Mucosa of rectum (tissue), 2 donors: ENCODE data around the gene RPS6KA2.

ENCODE experiments used
- H3K27ac ChIP-seq, 2 donors: one replicate each; pipeline ENCODE4 v1.7.0; 2013; ENCODE audit warnings: inconsistent platforms in 2 of 2, low read depth in 2 of 2, low read length in 2 of 2
- H3K27me3 ChIP-seq, 2 donors: one replicate each; pipeline ENCODE4 v1.7.0; 2013; ENCODE audit warnings: low read length in 2 of 2; ENCODE audit not compliant: control insufficient read depth in 2 of 2, insufficient read depth in 2 of 2
- H3K36me3 ChIP-seq, 2 donors: one replicate each; pipeline ENCODE4 v1.7.0; 2013; ENCODE audit warnings: low read length in 2 of 2; ENCODE audit not compliant: control insufficient read depth in 2 of 2, insufficient read depth in 2 of 2
- H3K4me1 ChIP-seq, 2 donors: one replicate each; pipeline ENCODE4 v1.7.0; 2013; ENCODE audit warnings: low read length in 2 of 2, mild to moderate bottlenecking in 1 of 2; ENCODE audit not compliant: control insufficient read depth in 2 of 2, insufficient read depth in 2 of 2
- H3K4me3 ChIP-seq, 2 donors: one replicate each; pipeline ENCODE4 v1.7.0; 2013; ENCODE audit warnings: low read length in 2 of 2
- H3K9ac ChIP-seq, 2 donors: one replicate each; pipeline ENCODE4 v1.7.0; 2013; ENCODE audit warnings: low read length in 2 of 2, low read depth in 1 of 2, mild to moderate bottlenecking in 1 of 2
- H3K9me3 ChIP-seq, 2 donors: one replicate each; pipeline ENCODE4 v1.7.0; 2013; ENCODE audit warnings: low read length in 2 of 2; ENCODE audit not compliant: control insufficient read depth in 2 of 2
- donor health status: healthy.
- donor health status: Normal muscosa, but diverticular disease.

The RPS6KA2 gene

DNA sequence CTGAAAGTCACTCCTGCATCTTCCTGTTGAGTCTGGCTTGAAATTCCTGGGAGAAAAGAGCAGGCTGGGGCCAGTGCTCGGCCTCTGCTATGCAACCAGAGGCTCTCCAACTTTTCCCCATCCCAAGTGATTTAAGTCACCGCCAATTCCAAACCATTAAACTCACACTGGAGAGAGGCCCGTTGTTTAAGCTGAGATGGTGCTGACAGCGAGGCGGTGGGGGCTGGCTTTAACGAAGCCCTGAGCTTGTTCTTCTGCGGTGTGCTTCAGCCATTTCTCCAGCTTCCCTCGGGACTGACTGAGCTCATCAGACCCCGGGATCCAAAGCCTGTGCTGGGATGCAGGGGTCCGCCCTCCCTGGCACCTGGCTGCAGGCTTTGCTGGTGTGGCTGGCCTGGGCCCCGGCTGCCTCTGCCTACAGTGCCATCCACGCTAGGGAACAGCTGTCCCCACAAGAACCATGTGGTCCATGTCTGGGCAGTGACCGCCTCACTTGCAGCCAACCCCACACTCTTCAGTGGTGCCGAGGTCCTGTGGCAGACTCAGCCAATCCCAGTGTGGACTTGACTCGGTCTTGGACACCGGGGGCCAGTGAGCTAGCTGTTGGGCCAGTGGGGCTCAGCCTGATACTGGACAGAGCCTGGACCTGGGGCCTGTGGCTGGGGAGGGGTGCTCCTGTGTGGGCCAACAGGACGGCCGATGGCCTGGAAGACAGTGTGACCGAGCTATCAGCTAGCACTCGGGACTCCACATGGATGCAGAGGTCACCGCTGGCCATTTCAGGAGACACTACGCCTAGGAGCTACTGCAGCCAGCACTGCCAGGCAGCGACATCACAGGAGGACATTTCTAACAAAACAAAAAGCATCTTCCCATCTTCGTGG, 61.7 kb downstream of the RPS6KA2 start:
- H3K9me3 ChIP-seq: no peaks in the 10 kb centered on the region
- no peaks in the 10 kb centered on the region for H3K27me3 ChIP-seq
- no peak overlapping the region for H3K27ac ChIP-seq
- H3K36me3 ChIP-seq: no peaks in the 10 kb centered on the region
- no peak overlapping the region for H3K9ac ChIP-seq
- H3K4me1 ChIP-seq: no peaks in the 10 kb centered on the region
- H3K4me3 ChIP-seq: no peak overlapping the region

DNA sequence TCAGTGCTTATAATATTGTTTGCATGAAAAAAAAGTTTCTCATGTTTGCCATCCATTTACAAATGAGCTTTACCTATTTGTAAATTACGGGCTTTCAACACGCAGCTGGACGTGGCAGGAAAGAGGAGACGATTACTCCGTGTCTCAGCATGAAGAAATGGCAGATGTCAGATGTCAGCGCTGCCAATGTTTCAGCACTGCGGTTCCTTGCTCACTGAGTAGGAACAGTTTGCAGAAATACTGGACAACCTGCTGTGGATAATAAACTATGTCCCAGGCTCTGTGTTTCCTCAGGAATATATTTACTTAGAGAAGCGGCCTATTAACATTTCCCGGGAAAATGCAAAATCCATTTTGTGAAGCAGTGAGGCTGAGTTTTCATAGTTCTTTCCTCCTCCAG, 63.2 kb downstream of the RPS6KA2 start:
- H3K4me1 ChIP-seq: no peaks in the 10 kb centered on the region
- no peak overlapping the region for H3K9ac ChIP-seq
- no peak overlapping the region for H3K4me3 ChIP-seq
- no peak overlapping the region for H3K27ac ChIP-seq
- H3K36me3 ChIP-seq: no peaks in the 10 kb centered on the region
- H3K9me3 ChIP-seq: peaks cover 0 to 4% of the 10 kb centered on the region in 2 donors
- H3K27me3 ChIP-seq: no peaks in the 10 kb centered on the region

DNA sequence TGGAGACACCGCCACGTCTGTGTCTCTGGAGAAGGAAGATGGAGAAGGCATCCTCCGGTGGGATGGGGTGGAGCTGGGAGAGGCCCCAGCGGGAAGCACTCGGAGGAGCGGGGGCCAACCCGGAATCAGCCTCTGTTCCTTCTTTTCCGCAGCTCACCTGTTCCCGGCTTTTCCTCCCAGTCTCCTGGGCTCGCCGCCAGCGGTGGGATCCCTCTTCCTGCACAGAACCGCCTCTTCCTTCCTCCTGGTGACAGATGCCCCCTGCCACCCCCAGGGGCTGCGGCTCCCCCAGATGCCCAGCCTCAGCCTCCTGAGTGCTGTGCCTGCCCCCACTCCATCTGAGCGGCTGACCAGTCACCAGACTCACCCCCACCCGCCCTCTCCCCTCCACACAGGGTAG, 63.9 kb downstream of the RPS6KA2 start:
- H3K4me1 ChIP-seq: no peaks in the 10 kb centered on the region

DNA sequence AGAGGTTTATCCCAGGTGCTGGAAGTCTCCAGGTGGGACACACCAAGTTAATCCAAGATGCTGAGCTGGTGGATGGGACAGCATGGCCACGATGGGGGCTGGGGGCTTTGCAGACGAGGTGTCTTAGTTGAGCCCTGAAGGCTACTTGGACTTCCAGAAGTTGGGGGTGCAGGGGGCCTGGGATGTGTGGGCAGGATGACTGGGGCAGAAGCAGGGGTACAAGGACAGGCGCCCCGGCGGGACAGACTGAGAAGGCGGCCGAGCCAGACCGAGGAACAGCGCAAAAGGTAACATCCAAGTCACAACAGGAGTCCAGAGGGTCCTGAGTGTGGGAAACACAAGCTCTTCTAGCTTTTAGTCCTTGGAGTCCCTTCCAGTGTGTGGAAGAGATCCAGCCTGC, 64.3 kb downstream of the RPS6KA2 start:
- H3K9me3 ChIP-seq: peaks cover 0 to 4% of the 10 kb centered on the region in 2 donors
- no peak overlapping the region for H3K4me3 ChIP-seq
- H3K27ac ChIP-seq: no peak overlapping the region
- H3K4me1 ChIP-seq: no peaks in the 10 kb centered on the region
- H3K36me3 ChIP-seq: no peaks in the 10 kb centered on the region
- H3K9ac ChIP-seq: no peak overlapping the region
- no peaks in the 10 kb centered on the region for H3K27me3 ChIP-seq

More for the DNA sequence above, 63.9 kb downstream of the RPS6KA2 start:
- Histone ChIP-seq H3K9ac (no peak overlapping the region), H3K4me3 (no peak overlapping the region), H3K36me3 (no peaks in the 10 kb centered on the region), H3K27ac (no peak overlapping the region), H3K9me3 (peaks cover 0 to 4% of the 10 kb centered on the region in 2 donors), H3K27me3 (no peaks in the 10 kb centered on the region)

DNA sequence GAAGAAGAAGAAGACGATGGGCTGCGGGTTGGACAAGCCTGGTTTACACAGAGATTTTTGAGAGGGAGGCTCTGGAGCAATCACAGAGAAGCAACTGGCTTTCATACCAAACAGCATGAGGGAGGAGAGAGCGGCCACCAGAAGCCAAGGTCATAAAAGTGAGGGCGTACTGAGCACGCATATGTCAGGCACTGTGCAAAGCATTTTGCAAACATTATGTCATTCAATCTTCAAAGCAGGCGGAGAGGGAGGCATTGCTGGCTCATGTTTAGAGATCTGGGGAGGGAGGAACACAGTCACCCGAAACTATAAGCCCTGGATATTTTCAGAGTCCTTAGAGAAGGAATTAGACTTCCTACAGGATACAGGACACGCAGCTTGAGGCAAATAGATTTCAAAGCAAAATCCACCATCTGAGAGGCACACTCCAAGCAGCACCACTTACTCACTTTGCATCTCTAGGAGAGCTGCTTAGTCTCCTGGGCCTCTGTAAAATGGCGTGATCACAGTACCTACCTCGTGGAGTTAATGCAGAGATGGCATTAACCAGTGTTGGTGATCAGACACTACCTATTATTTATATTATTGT, 65.2 kb downstream of the RPS6KA2 start:
- no peaks in the 10 kb centered on the region for H3K27me3 ChIP-seq
- H3K9me3 ChIP-seq: peaks cover 0 to 4% of the 10 kb centered on the region in 2 donors
- H3K27ac ChIP-seq: no peak overlapping the region
- H3K4me1 ChIP-seq: peaks cover 0 to 4% of the 10 kb centered on the region in 2 donors
- no peak overlapping the region for H3K4me3 ChIP-seq
- H3K36me3 ChIP-seq: no peaks in the 10 kb centered on the region
- no peak overlapping the region for H3K9ac ChIP-seq

DNA sequence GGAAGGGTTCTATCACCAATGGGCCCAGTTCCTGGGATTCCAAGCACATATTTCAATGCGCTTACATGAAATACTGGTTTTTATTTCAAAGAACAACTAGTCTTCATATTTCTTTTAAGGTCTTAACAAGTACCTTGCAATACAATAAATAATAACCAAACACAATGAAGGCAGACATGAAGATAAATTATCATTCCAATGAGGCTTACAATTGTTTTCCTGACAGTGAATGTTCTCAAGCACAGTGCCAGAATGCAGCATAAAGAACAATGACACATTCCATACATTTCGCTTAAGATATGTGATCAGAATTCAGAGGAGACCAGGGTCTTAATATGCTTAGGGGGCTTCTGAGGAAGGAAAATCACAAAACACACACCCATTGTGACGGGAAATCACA, 66.8 kb downstream of the RPS6KA2 start:
- Histone ChIP-seq H3K9ac (no peak overlapping the region), H3K9me3 (peaks cover 0 to 4% of the 10 kb centered on the region in 2 donors), H3K4me3 (no peak overlapping the region), H3K27ac (no peak overlapping the region), H3K4me1 (peaks cover 0 to 4% of the 10 kb centered on the region in 2 donors), H3K27me3 (no peaks in the 10 kb centered on the region), H3K36me3 (no peaks in the 10 kb centered on the region)

DNA sequence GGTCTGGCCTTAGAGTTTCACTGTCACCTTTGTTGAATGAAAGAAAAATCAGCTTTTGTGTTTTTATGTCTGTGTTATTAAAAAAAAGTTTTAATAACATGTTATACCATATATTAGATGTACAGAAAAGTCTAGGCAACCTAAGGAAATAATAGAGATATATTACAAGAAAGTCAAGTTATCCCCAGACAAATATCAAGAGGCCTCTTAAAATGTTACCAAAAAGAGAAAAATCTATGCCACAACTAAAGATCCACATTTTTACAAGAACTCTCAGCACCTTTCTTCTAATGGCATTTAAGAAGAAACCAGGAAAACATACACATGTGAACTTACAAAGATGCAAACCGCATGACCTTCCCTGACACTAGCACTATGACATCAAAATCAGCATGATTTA, 67.4 kb downstream of the RPS6KA2 start:
- no peaks in the 10 kb centered on the region for H3K36me3 ChIP-seq
- H3K9ac ChIP-seq: no peak overlapping the region
- peaks cover 0 to 4% of the 10 kb centered on the region in 2 donors for H3K4me1 ChIP-seq
- peaks cover 0 to 4% of the 10 kb centered on the region in 2 donors for H3K9me3 ChIP-seq
- no peak overlapping the region for H3K4me3 ChIP-seq
- no peaks in the 10 kb centered on the region for H3K27me3 ChIP-seq
- no peak overlapping the region for H3K27ac ChIP-seq

DNA sequence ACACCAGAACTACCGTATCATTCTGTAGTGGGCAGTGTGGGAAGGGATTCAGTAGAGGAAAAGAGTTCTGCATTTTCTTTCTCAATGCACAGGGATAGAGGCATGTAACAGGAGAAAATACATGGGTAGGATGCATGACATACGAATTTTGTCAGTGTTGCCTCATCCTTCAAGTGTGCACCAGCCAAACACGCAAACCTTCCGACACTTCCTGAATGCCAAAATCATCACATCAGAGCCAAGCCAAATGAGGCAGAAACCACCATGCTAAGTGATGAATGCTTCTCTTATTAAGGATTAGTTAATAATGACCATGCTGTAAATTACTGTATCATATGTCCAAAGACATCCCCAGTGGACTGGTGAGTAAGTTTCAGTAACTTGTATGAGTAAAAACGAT, 67.8 kb downstream of the RPS6KA2 start:
- H3K27me3 ChIP-seq: no peaks in the 10 kb centered on the region
- no peak overlapping the region for H3K27ac ChIP-seq
- H3K4me3 ChIP-seq: no peak overlapping the region
- no peaks in the 10 kb centered on the region for H3K36me3 ChIP-seq
- peaks cover 0 to 4% of the 10 kb centered on the region in 2 donors for H3K9me3 ChIP-seq
- H3K9ac ChIP-seq: no peak overlapping the region
- H3K4me1 ChIP-seq: peaks cover 0 to 4% of the 10 kb centered on the region in 2 donors

DNA sequence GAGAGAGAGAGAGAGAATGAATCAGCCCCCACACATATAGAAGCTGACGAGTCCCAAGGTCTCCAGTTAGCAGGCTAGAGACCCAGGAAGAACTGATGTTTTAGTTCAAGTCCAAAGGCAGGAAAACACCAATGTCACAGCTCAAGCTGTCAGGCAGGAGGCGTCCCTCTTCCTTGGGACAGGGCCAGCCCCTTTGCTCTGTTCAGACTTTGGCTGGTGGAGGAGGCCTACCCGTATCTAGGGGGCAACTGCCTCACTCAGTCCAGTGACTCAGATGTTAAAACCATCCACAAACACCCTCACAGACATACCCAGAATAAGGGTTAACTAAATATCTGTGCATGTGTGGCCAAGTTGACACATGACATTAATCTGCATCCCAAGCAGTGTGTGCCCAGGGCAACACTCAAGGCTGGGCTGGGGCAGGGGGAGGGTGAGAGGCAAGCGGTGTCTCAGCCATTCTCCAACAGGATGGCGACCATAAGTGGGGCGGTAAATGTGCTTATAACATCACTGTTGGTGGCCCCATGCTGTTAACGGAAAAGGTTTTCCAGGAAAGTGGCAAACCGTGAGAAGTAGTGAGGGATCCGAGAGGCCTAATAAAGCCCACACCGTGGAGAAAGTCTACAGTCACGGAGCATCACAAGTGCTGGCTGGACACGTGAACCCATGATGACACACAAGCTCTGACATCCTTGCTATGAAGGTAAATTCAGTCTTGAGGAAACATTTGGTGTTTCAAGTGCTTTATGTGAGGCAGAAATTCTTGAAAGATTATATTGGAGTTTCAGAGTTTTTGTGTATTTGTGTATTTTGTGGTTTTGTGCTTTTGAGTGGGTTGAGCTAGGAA, 68.7 kb downstream of the RPS6KA2 start:
- H3K36me3 ChIP-seq: no peaks in the 10 kb centered on the region
- peaks cover 0 to 4% of the 10 kb centered on the region in 2 donors for H3K9me3 ChIP-seq
- no peak overlapping the region for H3K9ac ChIP-seq
- no peak overlapping the region for H3K27ac ChIP-seq
- H3K4me3 ChIP-seq: no peak overlapping the region
- H3K4me1 ChIP-seq: peaks cover 0 to 4% of the 10 kb centered on the region in 2 donors
- no peaks in the 10 kb centered on the region for H3K27me3 ChIP-seq
